ENCODE data around the gene ANKRD33. TPM values are rescaled to one million over a fixed set of nuclear protein-coding genes. Genes with fewer than 3 reads are reported as not detected.

ANKRD33 gene
- total RNA-seq, 1 donor from 2014 or later, result not detected

- Histone ChIP-seq H3K36me3 (ENCODE audit: insufficient read depth, low read length) (no peaks in the 10 kb centered on the region), H3K79me2 (ENCODE audit: insufficient read depth, low read length) (no peaks in the 10 kb centered on the region), H2AFZ (ENCODE audit: low read depth, low read length) (no peak overlapping the region), H3K27me3 (ENCODE audit: insufficient read depth, low read length) (no peaks in the 10 kb centered on the region), H3K4me3 (ENCODE audit: insufficient read depth, low read depth, low read length) (no peak overlapping the region), H3K27ac (ENCODE audit: low read depth, low read length) (no peak overlapping the region), H3K4me2 (ENCODE audit: low read length) (no peak overlapping the region), H3K9me3 (ENCODE audit: insufficient read depth, low read depth, low read length) (no peaks in the 10 kb centered on the region), H4K20me1 (ENCODE audit: insufficient read depth, low read length) (no peaks in the 10 kb centered on the region), H3K9ac (ENCODE audit: low read length) (no peak overlapping the region), H3K4me1 (ENCODE audit: insufficient read depth, low read length) (peaks cover 5% of the 10 kb centered on the region)
- FAIRE-seq (no peak), DNase-seq (ENCODE audit: low read depth) (no peak)
- TF ChIP-seq, protein P1, sequence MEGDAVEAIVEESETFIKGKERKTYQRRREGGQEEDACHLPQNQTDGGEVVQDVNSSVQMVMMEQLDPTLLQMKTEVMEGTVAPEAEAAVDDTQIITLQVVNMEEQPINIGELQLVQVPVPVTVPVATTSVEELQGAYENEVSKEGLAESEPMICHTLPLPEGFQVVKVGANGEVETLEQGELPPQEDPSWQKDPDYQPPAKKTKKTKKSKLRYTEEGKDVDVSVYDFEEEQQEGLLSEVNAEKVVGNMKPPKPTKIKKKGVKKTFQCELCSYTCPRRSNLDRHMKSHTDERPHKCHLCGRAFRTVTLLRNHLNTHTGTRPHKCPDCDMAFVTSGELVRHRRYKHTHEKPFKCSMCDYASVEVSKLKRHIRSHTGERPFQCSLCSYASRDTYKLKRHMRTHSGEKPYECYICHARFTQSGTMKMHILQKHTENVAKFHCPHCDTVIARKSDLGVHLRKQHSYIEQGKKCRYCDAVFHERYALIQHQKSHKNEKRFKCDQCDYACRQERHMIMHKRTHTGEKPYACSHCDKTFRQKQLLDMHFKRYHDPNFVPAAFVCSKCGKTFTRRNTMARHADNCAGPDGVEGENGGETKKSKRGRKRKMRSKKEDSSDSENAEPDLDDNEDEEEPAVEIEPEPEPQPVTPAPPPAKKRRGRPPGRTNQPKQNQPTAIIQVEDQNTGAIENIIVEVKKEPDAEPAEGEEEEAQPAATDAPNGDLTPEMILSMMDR (IDR thresholded peaks at IDR 0.05; ENCODE audit: insufficient read depth, low read depth, low read length), result no peak
- TF ChIP-seq EZH2 (IDR thresholded peaks at IDR 0.05; ENCODE audit: insufficient read depth, low read length), result no peak
- no peaks in the 10 kb centered on the region for H3K36me3 Mint-ChIP-seq (ENCODE audit: low read depth, unreplicated experiment)
- no peak overlapping the region for H3K27ac Mint-ChIP-seq (ENCODE audit: unreplicated experiment)
- H3K4me1 Mint-ChIP-seq (ENCODE audit: low read depth, unreplicated experiment), result peaks cover 10% of the 10 kb centered on the region
- peaks cover 26% of the 10 kb centered on the region for H3K27me3 Mint-ChIP-seq (ENCODE audit: low read depth, unreplicated experiment)
- H3K4me3 Mint-ChIP-seq (ENCODE audit: unreplicated experiment), result no peak overlapping the region
- H3K9me3 Mint-ChIP-seq (ENCODE audit: unreplicated experiment), result peaks cover under 1% of the 10 kb centered on the region
These were observed 17.1 kb downstream of the ANKRD33 start for GRCh38 chr12:51904951-51905470.

DNA sequence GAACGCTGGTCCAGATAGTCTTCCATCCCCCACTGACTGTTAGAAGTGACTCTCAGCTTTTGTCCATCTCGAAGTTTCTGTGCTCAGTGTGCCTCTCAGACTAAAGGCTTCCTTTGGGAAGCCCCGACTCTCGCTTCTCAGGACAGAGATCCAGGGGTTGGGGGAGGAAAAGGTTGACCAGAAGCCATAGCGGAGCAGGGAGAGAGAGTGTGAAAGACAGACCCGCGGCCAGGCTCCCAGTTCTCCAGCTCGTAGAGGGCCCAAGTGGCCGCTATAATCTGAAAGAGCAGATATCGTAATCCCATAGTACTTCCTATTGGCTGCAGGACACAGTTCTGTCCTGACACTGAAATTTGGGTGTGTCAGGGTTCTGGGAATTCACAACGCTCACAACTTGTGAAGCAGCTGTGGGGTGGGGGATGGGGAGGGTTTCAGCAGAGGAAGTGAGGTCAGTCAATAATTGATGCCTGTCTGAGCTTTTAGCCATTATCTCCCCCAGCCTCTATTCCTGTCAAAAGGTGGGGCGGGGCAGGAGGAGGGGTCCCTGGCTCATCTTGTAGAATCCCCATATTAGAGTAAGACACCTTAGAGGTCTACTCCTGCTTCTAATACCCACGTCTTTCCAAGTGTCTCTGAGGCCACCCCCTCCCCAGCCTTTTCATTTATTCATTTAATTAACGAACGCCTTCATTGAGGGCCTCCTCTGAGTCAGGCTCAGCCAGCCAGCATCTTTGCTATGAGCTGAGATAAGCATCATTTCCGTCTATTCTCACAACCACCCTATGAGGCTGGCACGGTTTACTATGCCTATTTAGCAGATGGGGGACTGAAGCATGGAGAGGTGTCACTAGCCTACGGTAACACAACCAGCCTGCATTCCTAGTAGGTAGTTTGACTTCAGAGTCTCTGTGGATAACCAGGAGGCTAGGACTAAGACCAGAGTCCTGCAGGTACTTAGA, 17.8 kb downstream of the ANKRD33 start:
- H3K27ac ChIP-seq (ENCODE audit: low read depth, low read length), result no peak overlapping the region
- H3K4me2 ChIP-seq (ENCODE audit: low read length), result no peak overlapping the region
- no peaks in the 10 kb centered on the region for H3K9me3 ChIP-seq (ENCODE audit: insufficient read depth, low read depth, low read length)
- FAIRE-seq, result no peak
- no peaks in the 10 kb centered on the region for H4K20me1 ChIP-seq (ENCODE audit: insufficient read depth, low read length)
- Mint-ChIP-seq H3K27me3 (ENCODE audit: low read depth, unreplicated experiment) (peaks cover 30% of the 10 kb centered on the region), H3K36me3 (ENCODE audit: low read depth, unreplicated experiment) (no peaks in the 10 kb centered on the region), H3K27ac (ENCODE audit: unreplicated experiment) (peak overlapping the region; percentile 30), H3K9me3 (ENCODE audit: unreplicated experiment) (peaks cover 2% of the 10 kb centered on the region), H3K4me3 (ENCODE audit: unreplicated experiment) (no peak overlapping the region), H3K4me1 (ENCODE audit: low read depth, unreplicated experiment) (peaks cover 12% of the 10 kb centered on the region)
- no peak for DNase-seq (ENCODE audit: low read depth)
- H3K27me3 ChIP-seq (ENCODE audit: insufficient read depth, low read length), result no peaks in the 10 kb centered on the region
- H3K4me3 ChIP-seq (ENCODE audit: insufficient read depth, low read depth, low read length), result no peak overlapping the region
- H3K79me2 ChIP-seq (ENCODE audit: insufficient read depth, low read length), result no peaks in the 10 kb centered on the region
- H2AFZ ChIP-seq (ENCODE audit: low read depth, low read length), result no peak overlapping the region
- no peak overlapping the region for H3K9ac ChIP-seq (ENCODE audit: low read length)
- TF ChIP-seq, protein P1 (IDR thresholded peaks at IDR 0.05; ENCODE audit: insufficient read depth, low read depth, low read length), result no peak
- TF ChIP-seq EZH2 (IDR thresholded peaks at IDR 0.05; ENCODE audit: insufficient read depth, low read length), result no peak
- H3K4me1 ChIP-seq (ENCODE audit: insufficient read depth, low read length), result peaks cover 5% of the 10 kb centered on the region
- no peaks in the 10 kb centered on the region for H3K36me3 ChIP-seq (ENCODE audit: insufficient read depth, low read length)

Measured in astrocyte (in vitro differentiated cells and primary cell).